GM12801 (cell line): Measurements from ENCODE around the gene NOSTRIN.

Source experiments
- CTCF ChIP-seq: IDR thresholded peaks from one replicate; pipeline ENCODE4 v1.5.1; 2011; ENCODE audit warnings: control low read depth; ENCODE audit not compliant: insufficient read length; ENCODE audit errors: extremely low read depth

NOSTRIN gene

GRCh38 chr2:168801471-168801870, 966 bp upstream of the NOSTRIN start:
- TF ChIP-seq CTCF = no peak

GRCh38 chr2:168802859-168803725, 655 bp downstream of the NOSTRIN start:
- no peak for TF ChIP-seq CTCF

- TF ChIP-seq CTCF = no peak
Observed at GRCh38 chr2:168804214-168804613, 1.8 kb downstream of the NOSTRIN start.

- no peak for TF ChIP-seq CTCF
Observed at GRCh38 chr2:168805615-168806014, 3.2 kb downstream of the NOSTRIN start.

- TF ChIP-seq CTCF = no peak
Observed at GRCh38 chr2:168809537-168809936, 7.1 kb downstream of the NOSTRIN start.

GRCh38 chr2:168810235-168810634, 7.8 kb downstream of the NOSTRIN start:
- no peak for TF ChIP-seq CTCF

GRCh38 chr2:168811696-168812095, 9.3 kb downstream of the NOSTRIN start:
- no peak for TF ChIP-seq CTCF
